KMS-11 (cell line): ENCODE data around the gene FRMD1.

Experiments used
- H2AFZ ChIP-seq: fragments of 200-600 bp; sonication (generic); 2 replicates; pipeline ENCODE4 v1.6.1; 2016; ENCODE audit warnings: antibody characterized with exemption, mixed run types, low read depth
- H3K27ac ChIP-seq: fragments of 200-600 bp; sonication (generic); 2 replicates; pipeline ENCODE4 v1.6.1; 2016; ENCODE audit warnings: mild to moderate bottlenecking, mixed run types
- H3K27me3 ChIP-seq: fragments of 200-600 bp; sonication (generic); 2 replicates; pipeline ENCODE4 v1.6.1; 2017; ENCODE audit warnings: mild to moderate bottlenecking, low read depth, mixed run types, moderate library complexity; ENCODE audit not compliant: insufficient read depth
- H3K36me3 ChIP-seq: fragments of 200-600 bp; sonication (generic); 2 replicates; pipeline ENCODE4 v1.6.1; 2017; ENCODE audit warnings: mild to moderate bottlenecking, mixed run types; ENCODE audit not compliant: insufficient read depth
- H3K4me1 ChIP-seq: fragments of 200-600 bp; sonication (generic); 2 replicates; pipeline ENCODE4 v1.6.1; 2016; ENCODE audit warnings: mild to moderate bottlenecking, low read depth, mixed run types; ENCODE audit not compliant: poor library complexity, severe bottlenecking
- H3K4me2 ChIP-seq: fragments of 200-600 bp; sonication (generic); 2 replicates; pipeline ENCODE4 v1.7.0; 2016; ENCODE audit warnings: mild to moderate bottlenecking, mixed run types
- H3K4me3 ChIP-seq: fragments of 200-600 bp; sonication (generic); IDR thresholded peaks from 2 replicates; pipeline ENCODE4 v1.6.1; 2017; ENCODE audit warnings: low read depth, low read length, mixed read lengths; ENCODE audit not compliant: insufficient read depth
- H3K79me2 ChIP-seq: fragments of 200-600 bp; sonication (generic); 2 replicates; pipeline ENCODE4 v1.6.1; 2016; ENCODE audit warnings: low read depth, mixed run types; ENCODE audit not compliant: insufficient read depth
- H3K9ac ChIP-seq: fragments of 200-600 bp; sonication (generic); 2 replicates; pipeline ENCODE4 v1.6.1; 2016; ENCODE audit warnings: mild to moderate bottlenecking, mixed run types
- H4K20me1 ChIP-seq: fragments of 200-600 bp; sonication (generic); 2 replicates; pipeline ENCODE4 v1.6.1; 2016; ENCODE audit warnings: mild to moderate bottlenecking, mixed run types; ENCODE audit not compliant: insufficient read depth
- TF ChIP-seq, protein P1 (sequence below): fragments of 200-600 bp; sonication (generic); conservative IDR thresholded peaks from 2 replicates; pipeline ENCODE4 v1.6.1; 2017; ENCODE audit warnings: low read depth, mild to moderate bottlenecking, antibody characterized with exemption, low read length, moderate library complexity, mixed read lengths

The FRMD1 gene

DNA sequence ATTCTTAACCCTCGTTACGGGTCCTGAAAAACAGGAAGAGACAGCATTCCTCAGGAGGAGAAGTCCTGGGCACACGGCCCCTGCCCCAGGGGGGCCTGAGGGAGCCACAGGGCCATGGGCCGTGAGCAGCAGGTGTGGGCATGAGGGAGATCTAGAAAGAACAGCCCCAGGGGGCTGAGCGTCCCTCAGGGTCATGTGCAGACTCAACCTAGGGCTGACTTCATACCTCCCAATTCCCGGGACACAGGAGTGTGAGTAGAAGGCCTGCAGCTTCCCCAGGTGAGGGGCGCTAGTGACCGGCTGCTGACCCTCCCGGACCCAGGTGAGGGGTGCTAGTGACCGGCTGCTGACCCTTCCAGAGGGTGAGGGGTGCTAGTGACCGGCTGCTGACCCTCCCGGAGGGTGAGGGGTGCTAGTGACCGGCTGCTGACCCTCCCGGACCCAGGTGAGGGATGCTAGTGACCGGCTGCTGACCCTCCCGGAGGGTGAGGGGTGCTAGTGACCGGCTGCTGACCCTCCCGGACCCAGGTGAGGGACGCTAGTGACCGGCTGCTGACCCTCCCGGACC is 35.1 kb downstream of the FRMD1 start:
- Histone ChIP-seq H3K9ac (no peak overlapping the region), H3K4me2 (no peak overlapping the region), H4K20me1 (no peaks in the 10 kb centered on the region), H3K27me3 (no peaks in the 10 kb centered on the region), H3K27ac (no peak overlapping the region), H3K36me3 (no peaks in the 10 kb centered on the region), H2AFZ (no peak overlapping the region), H3K4me3 (no peak overlapping the region), H3K4me1 (no peaks in the 10 kb centered on the region), H3K79me2 (no peaks in the 10 kb centered on the region)
- TF ChIP-seq, protein P1, sequence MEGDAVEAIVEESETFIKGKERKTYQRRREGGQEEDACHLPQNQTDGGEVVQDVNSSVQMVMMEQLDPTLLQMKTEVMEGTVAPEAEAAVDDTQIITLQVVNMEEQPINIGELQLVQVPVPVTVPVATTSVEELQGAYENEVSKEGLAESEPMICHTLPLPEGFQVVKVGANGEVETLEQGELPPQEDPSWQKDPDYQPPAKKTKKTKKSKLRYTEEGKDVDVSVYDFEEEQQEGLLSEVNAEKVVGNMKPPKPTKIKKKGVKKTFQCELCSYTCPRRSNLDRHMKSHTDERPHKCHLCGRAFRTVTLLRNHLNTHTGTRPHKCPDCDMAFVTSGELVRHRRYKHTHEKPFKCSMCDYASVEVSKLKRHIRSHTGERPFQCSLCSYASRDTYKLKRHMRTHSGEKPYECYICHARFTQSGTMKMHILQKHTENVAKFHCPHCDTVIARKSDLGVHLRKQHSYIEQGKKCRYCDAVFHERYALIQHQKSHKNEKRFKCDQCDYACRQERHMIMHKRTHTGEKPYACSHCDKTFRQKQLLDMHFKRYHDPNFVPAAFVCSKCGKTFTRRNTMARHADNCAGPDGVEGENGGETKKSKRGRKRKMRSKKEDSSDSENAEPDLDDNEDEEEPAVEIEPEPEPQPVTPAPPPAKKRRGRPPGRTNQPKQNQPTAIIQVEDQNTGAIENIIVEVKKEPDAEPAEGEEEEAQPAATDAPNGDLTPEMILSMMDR = no peak

- Histone ChIP-seq H3K9ac (no peak overlapping the region), H3K4me1 (no peaks in the 10 kb centered on the region)
Observed at GRCh38 chr6:168043193-168043847, 35.7 kb downstream of the FRMD1 start.

DNA sequence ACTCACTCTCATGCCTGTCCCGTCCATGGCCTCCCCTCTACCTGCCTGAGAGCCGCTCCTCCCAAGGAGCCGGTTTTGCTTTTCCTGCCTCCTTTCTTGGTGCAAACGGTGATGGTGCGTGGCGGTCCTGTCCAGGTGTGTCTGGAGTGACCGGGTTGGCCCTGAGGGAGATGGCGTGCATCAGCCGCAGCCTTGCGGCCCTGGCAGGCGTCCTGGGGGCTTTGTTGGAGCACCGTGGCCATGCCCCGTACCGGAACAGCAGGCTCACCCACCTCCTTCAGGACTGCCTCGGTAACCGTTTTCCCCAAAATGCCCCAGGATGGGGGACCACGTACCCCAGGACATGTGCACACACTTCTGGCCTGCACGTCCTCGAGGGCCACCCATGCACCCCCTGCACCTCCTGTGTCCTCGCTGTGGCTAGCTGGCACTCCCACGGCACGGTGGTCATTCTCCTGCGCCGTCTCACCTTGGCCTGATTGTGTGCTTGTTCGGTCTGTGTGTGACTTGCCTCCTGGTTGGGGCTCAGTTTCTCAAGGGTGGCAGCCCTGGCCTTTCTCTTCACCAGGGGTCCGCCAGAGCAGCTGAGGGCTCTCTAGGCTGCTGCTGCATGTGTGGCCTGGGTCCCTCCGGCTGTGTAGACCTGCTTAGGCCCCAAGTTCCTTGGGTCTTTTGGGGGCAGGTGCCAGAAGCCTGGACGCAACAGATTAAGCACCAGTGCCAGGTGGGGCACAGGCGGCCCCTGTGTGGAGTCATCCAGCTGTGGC is 36.4 kb downstream of the FRMD1 start:
- H3K27ac ChIP-seq = no peak overlapping the region
- TF ChIP-seq, protein P1 = no peak
- no peaks in the 10 kb centered on the region for H4K20me1 ChIP-seq
- H3K27me3 ChIP-seq = no peaks in the 10 kb centered on the region
- no peak overlapping the region for H2AFZ ChIP-seq
- no peak overlapping the region for H3K4me2 ChIP-seq
- no peaks in the 10 kb centered on the region for H3K79me2 ChIP-seq
- no peaks in the 10 kb centered on the region for H3K36me3 ChIP-seq
- H3K4me3 ChIP-seq = no peak overlapping the region
- no peaks in the 10 kb centered on the region for H3K4me1 ChIP-seq
- no peak overlapping the region for H3K9ac ChIP-seq

More at GRCh38 chr6:168043193-168043847, 35.7 kb downstream of the FRMD1 start:
- Histone ChIP-seq H3K27ac (no peak overlapping the region), H3K4me3 (no peak overlapping the region), H3K36me3 (no peaks in the 10 kb centered on the region), H3K27me3 (no peaks in the 10 kb centered on the region), H3K79me2 (no peaks in the 10 kb centered on the region), H2AFZ (no peak overlapping the region), H3K4me2 (no peak overlapping the region), H4K20me1 (no peaks in the 10 kb centered on the region)
- TF ChIP-seq, protein P1 = no peak

- Histone ChIP-seq H3K4me3 (no peak overlapping the region), H3K4me2 (no peak overlapping the region), H3K4me1 (peaks cover 2% of the 10 kb centered on the region), H3K27me3 (no peaks in the 10 kb centered on the region), H3K27ac (no peak overlapping the region), H3K9ac (no peak overlapping the region), H2AFZ (no peak overlapping the region), H3K36me3 (no peaks in the 10 kb centered on the region), H4K20me1 (no peaks in the 10 kb centered on the region), H3K79me2 (no peaks in the 10 kb centered on the region)
- TF ChIP-seq, protein P1 = no peak
Observed at GRCh38 chr6:168041928-168042327, 37.1 kb downstream of the FRMD1 start.
